H1 (cell line): ENCODE results near the gene PELI2. TPM values are rescaled to one million over a fixed set of nuclear protein-coding genes. Genes with fewer than 3 reads are reported as not detected.
A peak's percentile ranks its signal among the peaks of the same experiment; 100 is the strongest.

ENCODE experiments used
- CTCF ChIA-PET: fragments of 300-600 bp; sonication (Branson Sonifier 250); formaldehyde crosslinking; loops from one replicate; lab custom pipeline; 2021; ENCODE audit not compliant: partially characterized antibody; lab: Charles Lee
- POLR2A ChIA-PET: fragments of 300-600 bp; sonication (Branson Sonifier 250); formaldehyde crosslinking; loops from one replicate; lab custom pipeline; 2021; ENCODE audit warnings: inconsistent platforms; ENCODE audit not compliant: partially characterized antibody; lab: Charles Lee
- DNase-seq, 2 experiments: peaks; one replicate each; pipeline versions ENCODE4 v3.0.0 to v3.0.0-alpha.2; 2010 to 2022; ENCODE audit warnings: low spot score in 2 of 2, low read depth in 1 of 2, mixed read lengths in 1 of 2
- FAIRE-seq: peaks from 2 replicates; lab custom pipeline; 2011; peaks lifted over from hg19 to GRCh38; lab: Jason Lieb, UNC
- H2AFZ ChIP-seq: 2 replicates; pipeline ENCODE4 v1.8.1; 2012; ENCODE audit warnings: low read length, inconsistent platforms
- H2AK5ac ChIP-seq: 2 replicates; pipeline ENCODE4 v1.6.1; 2013; ENCODE audit warnings: low read depth, low read length
- H2BK120ac ChIP-seq: replicated peaks from 2 replicates; pipeline ENCODE3; 2013; ENCODE audit warnings: low read depth, low read length, inconsistent platforms
- H2BK12ac ChIP-seq: 2 replicates; pipeline ENCODE4 v1.6.1; 2013; ENCODE audit warnings: low read depth, low read length
- H2BK15ac ChIP-seq: 2 replicates; pipeline ENCODE4 v1.6.1; 2013; ENCODE audit warnings: low read length
- H2BK20ac ChIP-seq: 2 replicates; pipeline ENCODE4 v1.6.1; 2013; ENCODE audit warnings: low read length
- H2BK5ac ChIP-seq: 2 replicates; pipeline ENCODE4 v1.6.1; 2013; ENCODE audit warnings: low read depth, low read length
- H3K14ac ChIP-seq: 2 replicates; pipeline ENCODE4 v1.6.1; 2013; ENCODE audit warnings: inconsistent platforms; ENCODE audit not compliant: insufficient read length
- H3K18ac ChIP-seq: 2 replicates; pipeline ENCODE4 v1.6.1; 2013; ENCODE audit warnings: low read length; ENCODE audit errors: extremely low read depth
- H3K23ac ChIP-seq: 2 replicates; pipeline ENCODE4 v1.6.1; 2013; ENCODE audit warnings: inconsistent platforms; ENCODE audit not compliant: insufficient read length
- H3K23me2 ChIP-seq: 2 replicates; pipeline ENCODE4 v1.6.1; 2013; ENCODE audit warnings: low read depth, low read length
- H3K27ac ChIP-seq: 2 replicates; pipeline ENCODE4 v1.6.1; 2011; ENCODE audit warnings: low read depth, low read length, inconsistent platforms
- H3K27me3 ChIP-seq, 4 experiments: replicated peaks in 1 of 4; 1 replicate in 1 of 4; 2 replicates in 3 of 4; pipeline versions ENCODE4 v1.6.1 to v1.8.1; 2011 to 2013; ENCODE audit warnings: low read length in 3 of 4, mild to moderate bottlenecking in 3 of 4, inconsistent platforms in 2 of 4, mixed read lengths in 2 of 4, moderate library complexity in 1 of 4; ENCODE audit not compliant: control insufficient read depth in 3 of 4, insufficient read depth in 3 of 4; ENCODE audit errors: extremely low read depth in 1 of 4
- H3K36me3 ChIP-seq, 4 experiments: 2 replicates each; pipeline versions ENCODE4 v1.6.1 to v1.8.1; 2011 to 2013; ENCODE audit warnings: mild to moderate bottlenecking in 4 of 4, low read length in 3 of 4, moderate library complexity in 2 of 4, control low read depth in 1 of 4, inconsistent platforms in 1 of 4; ENCODE audit not compliant: insufficient read depth in 4 of 4, control insufficient read depth in 2 of 4
- H3K4ac ChIP-seq: replicated peaks from 2 replicates; pipeline ENCODE3; 2013; ENCODE audit warnings: low read length, low read depth, mixed read lengths, inconsistent platforms; ENCODE audit not compliant: insufficient read length
- H3K4me1 ChIP-seq, 4 experiments: replicated peaks in 1 of 4; 1 replicate in 1 of 4; 2 replicates in 3 of 4; pipeline versions ENCODE4 v1.6.1 to v1.8.1; 2011 to 2013; ENCODE audit warnings: low read length in 3 of 4, inconsistent platforms in 2 of 4, mixed read lengths in 1 of 4; ENCODE audit not compliant: insufficient read depth in 4 of 4, control insufficient read depth in 3 of 4
- H3K4me2 ChIP-seq, 2 experiments: 2 replicates each; pipeline versions ENCODE4 v1.6.1 to v1.8.1; 2011 to 2013; ENCODE audit warnings: low read depth in 2 of 2, low read length in 2 of 2, control low read depth in 1 of 2, inconsistent platforms in 1 of 2, mild to moderate bottlenecking in 1 of 2; ENCODE audit not compliant: insufficient read depth in 1 of 2
- H3K4me3 ChIP-seq, 4 experiments: fragments of 200-600, 300-600 bp in 1 of 4; sonication (generic), shearing (Covaris generic), sonication (Bioruptor Twin) in 1 of 4; 2 replicates each; pipeline versions ENCODE4 v1.5.1 to v1.8.1; 2011 to 2016; ENCODE audit warnings: low read length in 4 of 4, low read depth in 3 of 4, control low read depth in 2 of 4, inconsistent platforms in 2 of 4, mild to moderate bottlenecking in 2 of 4, mixed read lengths in 1 of 4, moderate library complexity in 1 of 4; ENCODE audit not compliant: insufficient read depth in 2 of 4; ENCODE audit errors: extremely low read depth in 1 of 4
- H3K56ac ChIP-seq: replicated peaks from 2 replicates; pipeline ENCODE3; 2013; ENCODE audit warnings: low read depth, mild to moderate bottlenecking, mixed read lengths, low read length, inconsistent platforms; ENCODE audit not compliant: insufficient read length
- H3K79me1 ChIP-seq: 2 replicates; pipeline ENCODE4 v1.6.1; 2013; ENCODE audit warnings: low read depth, low read length, control low read depth
- H3K79me2 ChIP-seq, 2 experiments: 2 replicates each; pipeline versions ENCODE4 v1.6.1 to v1.8.1; 2012 to 2013; ENCODE audit warnings: low read length in 2 of 2, mild to moderate bottlenecking in 2 of 2, inconsistent platforms in 1 of 2; ENCODE audit not compliant: insufficient read depth in 2 of 2, control insufficient read depth in 1 of 2
- H3K9ac ChIP-seq, 4 experiments: replicated peaks in 1 of 4; 1 replicate in 1 of 4; 2 replicates in 3 of 4; pipeline versions ENCODE4 v1.6.1 to v1.8.1; 2011 to 2013; ENCODE audit warnings: low read depth in 3 of 4, low read length in 3 of 4, control low read depth in 2 of 4, mild to moderate bottlenecking in 2 of 4, moderate library complexity in 2 of 4, inconsistent platforms in 1 of 4; ENCODE audit errors: extremely low read depth in 1 of 4
- H3K9me3 ChIP-seq, 2 experiments: 2 replicates each; pipeline versions ENCODE4 v1.6.1 to v1.8.1; 2012 to 2013; ENCODE audit warnings: mild to moderate bottlenecking in 2 of 2, moderate library complexity in 2 of 2, control low read depth in 1 of 2, inconsistent platforms in 1 of 2, low read depth in 1 of 2, low read length in 1 of 2, mixed read lengths in 1 of 2; ENCODE audit not compliant: insufficient read depth in 2 of 2
- H4K20me1 ChIP-seq, 2 experiments: replicated peaks in 1 of 2; 2 replicates each; pipeline versions ENCODE3 to v1.8.1; 2011 to 2013; ENCODE audit warnings: inconsistent platforms in 2 of 2, low read length in 2 of 2, mild to moderate bottlenecking in 1 of 2; ENCODE audit not compliant: insufficient read depth in 2 of 2, control insufficient read depth in 1 of 2
- H4K5ac ChIP-seq: 2 replicates; pipeline ENCODE4 v1.6.1; 2013; ENCODE audit warnings: low read length, low read depth, mixed read lengths, inconsistent platforms; ENCODE audit not compliant: insufficient read length
- H4K8ac ChIP-seq: 2 replicates; pipeline ENCODE4 v1.8.0; 2013; ENCODE audit warnings: mild to moderate bottlenecking, moderate library complexity, low read length, inconsistent platforms; ENCODE audit not compliant: insufficient read depth; ENCODE audit errors: extremely low read depth
- H4K91ac ChIP-seq: replicated peaks from 2 replicates; pipeline ENCODE3; 2013; ENCODE audit warnings: low read length, mixed read lengths, inconsistent platforms; ENCODE audit not compliant: insufficient read length
- GABPA ChIP-seq: IDR thresholded peaks from 2 replicates; pipeline ENCODE4 v1.6.1; 2011; ENCODE audit warnings: mild to moderate bottlenecking, low read length, moderate library complexity, borderline replicate concordance; ENCODE audit not compliant: insufficient read depth
- GTF2F1 ChIP-seq: IDR thresholded peaks from 2 replicates; pipeline ENCODE4 v1.6.1; 2012; ENCODE audit warnings: low read depth, low read length, improper control_type of control experiment, borderline replicate concordance
- KDM4A ChIP-seq: IDR thresholded peaks from one replicate; pipeline ENCODE4 v1.7.1; 2012; ENCODE audit warnings: low read depth, mild to moderate bottlenecking, moderate library complexity, low read length, inconsistent platforms; ENCODE audit not compliant: severe bottlenecking
- MAX ChIP-seq: IDR thresholded peaks from 2 replicates; pipeline ENCODE4 v1.6.1; 2012; ENCODE audit warnings: inconsistent platforms
- NRF1 ChIP-seq: IDR thresholded peaks from 2 replicates; pipeline ENCODE4 v1.6.1; 2011; ENCODE audit warnings: mild to moderate bottlenecking, low read depth, low read length, improper control_type of control experiment
- POLR2A ChIP-seq, 2 experiments: IDR thresholded peaks; 1 replicate in 1 of 2; 2 replicates in 1 of 2; pipeline ENCODE4 v1.6.1; 2011; ENCODE audit warnings: low read depth in 2 of 2, low read length in 2 of 2, mild to moderate bottlenecking in 2 of 2; ENCODE audit errors: control extremely low read depth in 1 of 2
- POU5F1 ChIP-seq: IDR thresholded peaks from 2 replicates; pipeline ENCODE4 v1.6.1; 2011; ENCODE audit warnings: low read depth, mild to moderate bottlenecking, low read length, moderate library complexity
- RFX5 ChIP-seq: IDR thresholded peaks from 2 replicates; pipeline ENCODE4 v1.6.1; 2011; ENCODE audit warnings: low read depth, low read length, improper control_type of control experiment, borderline replicate concordance
- SIRT6 ChIP-seq: IDR thresholded peaks from one replicate; pipeline ENCODE4 v1.7.1; 2012; ENCODE audit warnings: low read length, inconsistent platforms
- SIX5 ChIP-seq: IDR thresholded peaks from 2 replicates; pipeline ENCODE4 v1.6.1; 2011; ENCODE audit warnings: mild to moderate bottlenecking, low read depth, low read length
- SRF ChIP-seq: IDR thresholded peaks from 2 replicates; pipeline ENCODE4 v1.6.1; 2011; ENCODE audit warnings: mild to moderate bottlenecking, low read depth, low read length, moderate library complexity
- TAF1 ChIP-seq: IDR thresholded peaks from 2 replicates; pipeline ENCODE4 v1.6.1; 2011; ENCODE audit warnings: mild to moderate bottlenecking, low read depth, low read length
- WGBS, 2 experiments: shearing (Covaris generic) in 1 of 2; methylation state at CpG; one replicate each; pipeline versions ENCODE4 v1.1.6 to v1.1.7; 2013 to 2015; ENCODE audit warnings: low lambda C conversion rate in 2 of 2, mixed read lengths in 2 of 2, inconsistent platforms in 1 of 2, low coverage in 1 of 2, missing lambda C conversion rate in 1 of 2; ENCODE audit not compliant: insufficient replicate concordance in 2 of 2, insufficient coverage in 1 of 2, insufficient read length in 1 of 2; ENCODE audit errors: extremely low coverage in 1 of 2, missing lambda C conversion rate in 1 of 2; 5-methylcytosine and 5-hydroxymethylcytosine counted together
- polyA plus RNA-seq, 7 experiments: library from polyadenylated mRNA; depleted of rRNA in 3 of 7; stranded (reverse) in 5 of 7; unstranded in 2 of 7; fragments of >200 nt in 5 of 7; fragments of 200-250 nt in 2 of 7; gene quantifications; 1 replicate in 5 of 7; 2 replicates in 1 of 7; 4 replicates in 1 of 7; pipeline versions ENCODE4 v1.2.1 to v1.2.3, GENCODE V29; 2011 to 2013; ENCODE audit warnings: missing spikeins in 2 of 7, mixed read lengths in 2 of 7
- total RNA-seq: library from RNA; stranded (reverse); fragmentation: NEBNext Ultra II Directional; extraction: Animal tissue kit (Norgen Biotek cat#: 25700); gene quantifications from 2 replicates; pipeline ENCODE4 v1.2.1, GENCODE V29; 2021

PELI2 gene
- total and polyA plus RNA-seq, 2 of the 8 experiments (the other 6 are each of a cell fraction or from before 2014, with no cell fraction given): 14.6 to 25.7 TPM

- H3K9ac ChIP-seq: no peak overlapping the region
- H3K14ac ChIP-seq: no peak overlapping the region
- no peak overlapping the region for H2BK5ac ChIP-seq
- no peak overlapping the region for H3K4me3 ChIP-seq
- no peak overlapping the region for H2AFZ ChIP-seq
- DNase-seq (no peak), FAIRE-seq (no peak)
- peaks cover 4 to 12% (median 7%) of the 10 kb centered on the region in 4 experiments; a peak in 6 of 7 replicates for H3K4me1 ChIP-seq
- H3K27ac ChIP-seq: no peak overlapping the region
- H2BK12ac ChIP-seq: no peak overlapping the region
- peaks cover 6% of the 10 kb centered on the region for H3K79me1 ChIP-seq
- no peak for TF ChIP-seq SRF
- no peak for TF ChIP-seq NRF1
- TF ChIP-seq SIRT6: no peak
- no peak for TF ChIP-seq POU5F1
- no peak for TF ChIP-seq RFX5
- no peak for TF ChIP-seq GABPA
- TF ChIP-seq POLR2A (IDR thresholded peaks at IDR 0.05; ENCODE audit: control extremely low read depth in 1 of 2, low read depth in 2 of 2, low read length in 2 of 2): no peak
- TF ChIP-seq SIX5: no peak
- TF ChIP-seq GTF2F1: no peak
- no peak for TF ChIP-seq MAX
- no peak for TF ChIP-seq KDM4A
- TF ChIP-seq TAF1: no peak
- H4K91ac ChIP-seq: no peak overlapping the region
- ChIA-PET CTCF (interaction anchor here (0.6 to 1.6 kb wide), 5 partner anchors 12 to 398 kb away, joined by 3 to 9 read pairs (median 3); no protein-coding TSS in a partner anchor), POLR2A (no interaction called here)
- H3K23me2 ChIP-seq: no peaks in the 10 kb centered on the region
- no peaks in the 10 kb centered on the region for H3K9me3 ChIP-seq
- H2AK5ac ChIP-seq: no peak overlapping the region
- H3K18ac ChIP-seq: no peak overlapping the region
- H3K4me2 ChIP-seq: peak overlapping the region in 1 of 2 experiments; percentile 47; a peak in 1 of 4 replicates
- H3K36me3 ChIP-seq: no peaks in the 10 kb centered on the region
- no peak overlapping the region for H2BK120ac ChIP-seq
- no peak overlapping the region for H4K8ac ChIP-seq
- H4K5ac ChIP-seq: no peak overlapping the region
- H2BK15ac ChIP-seq: no peak overlapping the region
- no peak overlapping the region for H3K4ac ChIP-seq
- H3K23ac ChIP-seq: no peak overlapping the region
- no peak overlapping the region for H3K56ac ChIP-seq
- peaks cover 0 to 1% of the 10 kb centered on the region in 2 experiments for H4K20me1 ChIP-seq
- H2BK20ac ChIP-seq: no peak overlapping the region
- WGBS, 2 experiments: 90% methylated on average over 4 of the region's 4 CpGs; no CpG with 5 or more reads in 1 of the 2 experiments
- peaks cover 3 to 90% of the 10 kb centered on the region in 2 experiments; a peak in 2 of 4 replicates for H3K79me2 ChIP-seq
- H3K27me3 ChIP-seq: no peaks in the 10 kb centered on the region
Observed at GRCh38 chr14:56149151-56149550, 30.9 kb downstream of the PELI2 start.
